Kidney (tissue), 22 donors: ENCODE measurements around the gene ARNT2. TPM values are rescaled to one million over a fixed set of nuclear protein-coding genes. Genes with fewer than 3 reads are reported as not detected.

ENCODE experiments used
- DNase-seq, 5 donors: peaks; one replicate each; pipeline ENCODE4 v3.0.0-alpha.2; 2013 to 2020
- FAIRE-seq: peaks from 2 replicates; lab custom pipeline; 2012; peaks lifted over from hg19 to GRCh38; lab: Jason Lieb, UNC
- H3K27ac ChIP-seq, 2 donors: one replicate each; pipeline ENCODE4 v1.7.0; 2013; ENCODE audit warnings: low read depth in 2 of 2, low read length in 2 of 2, inconsistent platforms in 1 of 2
- H3K27me3 ChIP-seq: one replicate; pipeline ENCODE4 v1.7.1; 2013; ENCODE audit warnings: low read length, inconsistent platforms; ENCODE audit not compliant: control insufficient read depth, insufficient read depth
- H3K36me3 ChIP-seq, 3 donors: one replicate each; pipeline versions ENCODE4 v1.7.0 to v1.7.1; 2013; ENCODE audit warnings: low read length in 3 of 3, control low read depth in 1 of 3, inconsistent platforms in 1 of 3; ENCODE audit not compliant: insufficient read depth in 3 of 3, control insufficient read depth in 2 of 3
- H3K4me1 ChIP-seq, 3 donors: one replicate each; pipeline versions ENCODE4 v1.7.0 to v1.7.1; 2013; ENCODE audit warnings: low read length in 3 of 3, inconsistent platforms in 1 of 3, low read depth in 1 of 3; ENCODE audit not compliant: control insufficient read depth in 2 of 3, insufficient read depth in 2 of 3
- H3K4me3 ChIP-seq, 3 donors: one replicate each; pipeline versions ENCODE4 v1.7.0 to v1.8.1; 2013; ENCODE audit warnings: low read length in 3 of 3, control low read depth in 1 of 3, inconsistent platforms in 1 of 3
- H3K9ac ChIP-seq, 3 donors: one replicate each; pipeline versions ENCODE4 v1.7.0 to v1.7.1; 2013; ENCODE audit warnings: low read length in 3 of 3, control low read depth in 1 of 3, inconsistent platforms in 1 of 3
- H3K9me3 ChIP-seq, 3 donors: one replicate each; pipeline versions ENCODE4 v1.7.0 to v1.7.1; 2013; ENCODE audit warnings: low read length in 3 of 3, control low read depth in 1 of 3, inconsistent platforms in 1 of 3; ENCODE audit not compliant: control insufficient read depth in 2 of 3, insufficient read depth in 1 of 3
- intact Hi-C: fragments of 100-400 bp; cut with DNase I; formaldehyde crosslinking; loops from one replicate; pipeline ENCODE4 v1.11.1; 2022
- long read RNA-seq, 10 donors: library from polyadenylated mRNA in 1 of 10; unstranded in 1 of 10; transcript quantifications; one replicate each; pipeline ENCODE4 v2.0.0 and lab custom pipeline, GENCODE V29; 2021 to 2026
- polyA plus RNA-seq: library from polyadenylated mRNA; stranded (reverse); fragments of 350-450 nt; fragmentation: Illumina TruSeq; extraction: RNeasy Lipid Tissue Mini Kit (QIAGEN cat#74804); gene quantifications from one replicate; pipeline ENCODE4 v1.2.3, GENCODE V29; 2014; ENCODE audit warnings: low read depth, low replicate concordance; ENCODE audit not compliant: insufficient read depth
- total RNA-seq: library from RNA; stranded (reverse); fragmentation: NEBNext Ultra II Directional; extraction: Animal tissue kit (Norgen Biotek cat#: 25700); gene quantifications from one replicate; pipeline ENCODE4 v1.2.1, GENCODE V29; 2021
- TF ChIP-seq, protein P1 (sequence below): IDR thresholded peaks from 3 replicates; pipeline ENCODE4 v1.5.1; 2012; ENCODE audit warnings: mild to moderate bottlenecking, moderate library complexity, borderline replicate concordance; ENCODE audit not compliant: insufficient read depth; ENCODE audit errors: extremely low read depth
- donor health status: control.
- donor health status: control.
- donor health status: control.
- donor health status: control.
- donor health status: control.
- donor health status: DM: yes; HTN: yes; CAD: no.
- donor health status: Normal renal cell carcinoma (clear cell type).

Gene ARNT2
- total RNA-seq (38.2 TPM), polyA plus RNA-seq (12.2 TPM)
- long read RNA-seq, donor 1: 0 reads
- long read RNA-seq, donor 2, full-length matches to known transcripts: 1 of 16 reads
- long read RNA-seq, donor 2, partial matches to known transcripts: 15 of 16 reads
- long read RNA-seq, donor 2, other reads (novel, unspliced or antisense): 0 of 16 reads
- long read RNA-seq, donor 3, full-length matches to known transcripts: 1 of 1 reads
- long read RNA-seq, donor 3, partial matches to known transcripts: 0 of 1 reads
- long read RNA-seq, donor 3, other reads (novel, unspliced or antisense): 0 of 1 reads
- long read RNA-seq, donor 4, partial matches to known transcripts: 5 of 5 reads
- long read RNA-seq, donor 4, other reads (novel, unspliced or antisense): 0 of 5 reads
- long read RNA-seq, donor 5: 0 reads
- long read RNA-seq, donor 6, partial matches to known transcripts: 5 of 5 reads
- long read RNA-seq, donor 6, other reads (novel, unspliced or antisense): 0 of 5 reads
- long read RNA-seq, donor 7, full-length matches to known transcripts: 1 of 28 reads
- long read RNA-seq, donor 7, partial matches to known transcripts: 22 of 28 reads
- long read RNA-seq, donor 7, other reads (novel, unspliced or antisense): 5 of 28 reads
- long read RNA-seq, donor 8: 0 reads
- long read RNA-seq, donor 9: 0 reads
- long read RNA-seq, donor 10, partial matches to known transcripts: 6 of 6 reads
- long read RNA-seq, donor 10, other reads (novel, unspliced or antisense): 0 of 6 reads

DNA sequence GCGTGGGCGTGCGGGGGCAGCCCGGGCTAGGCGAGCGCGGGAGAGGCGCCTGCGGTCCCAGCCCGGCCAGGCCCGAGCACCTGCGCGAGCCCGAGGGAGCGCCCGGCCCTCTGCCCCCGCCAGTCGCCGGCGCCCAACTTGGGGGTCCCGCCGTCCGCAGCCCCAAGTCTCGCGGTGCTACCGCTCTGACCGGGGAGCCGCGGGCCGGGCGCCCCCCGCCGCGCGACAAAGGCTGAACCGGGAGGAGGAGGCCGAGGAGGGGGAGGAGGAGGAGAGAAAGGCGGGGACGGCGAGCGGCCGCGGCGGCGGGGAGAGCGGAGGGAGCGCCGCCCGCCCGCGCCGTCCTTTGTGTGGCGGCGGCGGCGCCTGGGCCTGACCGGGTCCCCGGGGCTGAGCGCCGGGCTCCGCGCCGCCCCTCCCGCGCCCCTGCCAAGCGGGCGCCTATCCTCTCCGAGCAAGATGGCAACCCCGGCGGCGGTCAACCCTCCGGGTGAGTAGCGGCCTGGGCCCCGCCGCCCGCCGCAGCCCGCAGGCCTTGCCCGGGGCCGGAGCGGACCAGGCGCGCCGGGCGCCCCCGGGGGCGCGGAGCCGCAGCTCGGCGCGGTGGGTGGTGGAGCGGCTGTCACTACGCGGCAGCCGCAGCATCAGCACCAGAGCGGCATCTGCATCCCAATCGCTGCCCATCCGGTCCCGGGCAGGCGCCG, at the start of gene ARNT2:
ARNT2 (plus strand) TSS at position 326 of the 704 bp plus-strand sequence; CDS start at position 460, 134 bp downstream.
- intact Hi-C loops: no loop called here
- Histone ChIP-seq H3K4me1 (peaks cover 6 to 18% (median 8%) of the 10 kb centered on the region in 3 donors), H3K27ac (peak within 1 kb of the TSS; percentile 63 to 90), H3K27me3 (no peaks in the 10 kb centered on the region), H3K9ac (peak within 1 kb of the TSS; percentile 37 to 68 (median 53)), H3K36me3 (no peaks in the 10 kb centered on the region), H3K9me3 (no peaks in the 10 kb centered on the region), H3K4me3 (peak within 1 kb of the TSS; percentile 52 to 66 (median 62))
- TF ChIP-seq, protein P1, sequence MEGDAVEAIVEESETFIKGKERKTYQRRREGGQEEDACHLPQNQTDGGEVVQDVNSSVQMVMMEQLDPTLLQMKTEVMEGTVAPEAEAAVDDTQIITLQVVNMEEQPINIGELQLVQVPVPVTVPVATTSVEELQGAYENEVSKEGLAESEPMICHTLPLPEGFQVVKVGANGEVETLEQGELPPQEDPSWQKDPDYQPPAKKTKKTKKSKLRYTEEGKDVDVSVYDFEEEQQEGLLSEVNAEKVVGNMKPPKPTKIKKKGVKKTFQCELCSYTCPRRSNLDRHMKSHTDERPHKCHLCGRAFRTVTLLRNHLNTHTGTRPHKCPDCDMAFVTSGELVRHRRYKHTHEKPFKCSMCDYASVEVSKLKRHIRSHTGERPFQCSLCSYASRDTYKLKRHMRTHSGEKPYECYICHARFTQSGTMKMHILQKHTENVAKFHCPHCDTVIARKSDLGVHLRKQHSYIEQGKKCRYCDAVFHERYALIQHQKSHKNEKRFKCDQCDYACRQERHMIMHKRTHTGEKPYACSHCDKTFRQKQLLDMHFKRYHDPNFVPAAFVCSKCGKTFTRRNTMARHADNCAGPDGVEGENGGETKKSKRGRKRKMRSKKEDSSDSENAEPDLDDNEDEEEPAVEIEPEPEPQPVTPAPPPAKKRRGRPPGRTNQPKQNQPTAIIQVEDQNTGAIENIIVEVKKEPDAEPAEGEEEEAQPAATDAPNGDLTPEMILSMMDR: no peak
- no peak for FAIRE-seq
- peak; percentile 56 to 83 (median 78) for DNase-seq

DNA sequence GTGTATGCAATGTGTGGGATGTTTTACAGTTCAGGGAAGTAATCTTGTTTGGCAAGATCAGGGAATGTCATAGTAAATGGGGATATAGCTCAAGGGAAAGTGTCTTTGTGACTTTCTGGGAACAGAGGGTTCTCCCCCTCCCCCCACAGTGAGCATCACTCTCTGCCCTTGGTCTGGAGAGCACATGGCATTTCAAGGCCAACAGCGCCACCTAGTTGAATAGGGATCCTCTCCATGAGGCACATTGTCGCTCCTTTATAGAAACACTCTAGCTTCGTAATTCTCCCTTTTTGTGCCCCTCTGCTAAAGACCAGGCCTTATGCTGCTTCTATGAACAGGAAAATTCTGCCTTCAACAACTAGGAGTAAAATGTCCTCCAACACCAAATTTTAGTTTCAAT, 37.1 kb upstream of the ARNT2 start:
- intact Hi-C loops: no loop called here
- Histone ChIP-seq H3K4me3 (no peak overlapping the region), H3K9ac (no peak overlapping the region), H3K9me3 (peaks cover 0 to 23% (median 15%) of the 10 kb centered on the region in 3 donors), H3K4me1 (no peaks in the 10 kb centered on the region), H3K27me3 (no peaks in the 10 kb centered on the region), H3K36me3 (no peaks in the 10 kb centered on the region), H3K27ac (no peak overlapping the region)
- no peak for FAIRE-seq
- DNase-seq: no peak
- TF ChIP-seq, protein P1: no peak

DNA sequence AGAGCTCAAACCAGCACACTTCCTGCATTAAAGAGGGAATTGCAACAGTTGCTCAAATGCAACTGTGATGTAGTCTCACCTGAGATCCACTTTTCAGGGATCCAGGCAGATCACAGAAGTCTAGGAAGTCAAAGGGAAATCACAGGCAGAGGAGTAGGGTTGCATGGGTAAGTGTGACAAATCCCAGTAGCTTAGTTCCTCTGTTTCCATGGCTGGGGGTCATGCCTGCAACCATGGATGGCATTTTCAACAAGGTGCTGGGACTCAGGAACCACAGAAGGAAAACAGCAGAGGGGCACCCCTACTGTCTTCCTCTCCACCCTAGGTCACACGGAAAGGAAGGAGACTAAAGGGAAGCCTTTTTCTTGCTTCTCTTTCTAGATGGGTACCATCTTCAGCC, 36.5 kb upstream of the ARNT2 start:
- no peak overlapping the region for H3K9ac ChIP-seq
- H3K4me3 ChIP-seq: no peak overlapping the region
- TF ChIP-seq, protein P1: no peak
- DNase-seq: no peak
- no peak for FAIRE-seq
- intact Hi-C loops: no loop called here
- H3K27me3 ChIP-seq: no peaks in the 10 kb centered on the region
- no peak overlapping the region for H3K27ac ChIP-seq
- H3K36me3 ChIP-seq: no peaks in the 10 kb centered on the region
- H3K4me1 ChIP-seq: no peaks in the 10 kb centered on the region
- peaks cover 0 to 23% (median 15%) of the 10 kb centered on the region in 3 donors for H3K9me3 ChIP-seq
